Stimulated activated CD8-positive, alpha-beta memory T cell treated with anti-CD3 and anti-CD28 coated beads, Interleukin-12 subunit alpha, Interleukin-12 subunit beta, amount 100 ng/mL, for 24 hours (primary cell): Measurements from ENCODE around the gene SLC22A23.

ENCODE experiments used
- DNase-seq: peaks from one replicate; pipeline ENCODE4 v3.0.0-alpha.2; 2020; ENCODE audit errors: extremely low read depth

Gene SLC22A23

DNA sequence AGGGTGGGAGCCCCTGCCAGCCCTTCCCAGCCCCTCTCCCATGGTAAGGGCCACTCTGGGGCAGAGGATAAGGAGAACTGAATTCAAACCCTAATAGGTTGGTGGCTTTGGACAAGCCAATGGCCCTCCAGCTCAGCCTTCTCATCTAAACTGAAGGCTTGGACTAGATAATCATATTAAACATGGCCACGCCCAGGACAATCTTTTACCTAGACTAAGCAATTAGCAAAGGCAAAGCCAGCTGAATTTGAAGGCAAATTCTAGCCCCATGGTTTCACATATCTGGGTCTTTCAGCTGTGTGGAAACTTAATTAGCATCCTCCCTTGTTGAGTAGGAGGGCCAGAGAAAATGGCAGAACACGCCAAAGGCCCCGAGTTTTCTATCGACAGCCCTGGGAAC lies 10.7 kb downstream of the SLC22A23 start:
- DNase-seq, result no peak

GRCh38 chr6:3444276-3445088 lies 12.4 kb downstream of the SLC22A23 start:
- no peak for DNase-seq

DNA sequence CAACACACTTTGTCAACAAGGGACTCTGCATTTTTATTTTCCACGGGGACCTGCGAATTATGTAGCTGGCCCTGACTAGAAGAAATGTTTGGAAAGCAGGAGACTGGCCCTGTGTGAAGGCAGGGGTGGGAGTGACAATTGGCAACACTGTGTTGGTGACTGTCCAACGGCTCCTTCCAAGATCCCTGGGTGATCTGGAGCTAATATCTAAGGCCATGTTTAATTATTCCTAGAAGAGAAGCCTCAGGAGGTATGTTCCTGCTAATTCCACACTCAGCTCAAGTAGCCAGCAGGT lies 13.7 kb downstream of the SLC22A23 start:
- DNase-seq, result no peak

DNA sequence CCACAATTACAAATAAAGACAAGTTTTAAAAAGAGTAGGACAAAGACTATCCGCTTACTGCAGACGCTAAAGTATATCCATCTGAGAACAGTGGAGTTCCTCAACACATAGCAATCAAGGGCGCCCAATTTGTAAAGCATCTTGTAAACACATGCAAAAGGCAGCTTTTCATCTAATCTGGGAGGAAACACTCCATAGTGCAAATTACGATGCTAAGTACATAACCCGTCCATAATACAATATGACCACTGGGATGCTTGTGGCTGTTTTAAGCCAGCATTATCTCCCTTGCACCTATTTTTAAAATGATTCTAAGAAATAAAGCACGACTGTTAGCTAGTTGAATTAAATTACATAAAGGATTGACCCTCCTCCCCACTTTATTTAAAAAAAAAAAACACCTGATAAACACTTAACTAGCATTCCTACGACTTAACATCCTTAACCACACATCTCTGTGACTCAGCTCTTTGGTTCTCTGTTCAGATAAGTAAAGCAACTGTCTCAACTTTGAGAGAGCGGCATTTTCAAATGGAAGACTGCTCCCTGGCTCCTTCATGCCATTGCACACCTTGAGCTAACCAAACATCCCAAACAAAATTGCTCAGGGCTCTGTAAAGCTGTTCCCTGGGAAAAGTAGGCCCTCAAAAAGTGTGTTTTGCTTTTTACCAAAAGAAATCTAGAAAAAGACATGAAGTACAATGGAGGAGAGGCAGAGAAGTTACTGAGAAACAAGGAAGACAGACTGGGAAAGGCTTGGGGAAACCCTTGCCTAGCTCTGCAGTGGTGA lies 14.2 kb downstream of the SLC22A23 start:
- DNase-seq, result no peak

DNA sequence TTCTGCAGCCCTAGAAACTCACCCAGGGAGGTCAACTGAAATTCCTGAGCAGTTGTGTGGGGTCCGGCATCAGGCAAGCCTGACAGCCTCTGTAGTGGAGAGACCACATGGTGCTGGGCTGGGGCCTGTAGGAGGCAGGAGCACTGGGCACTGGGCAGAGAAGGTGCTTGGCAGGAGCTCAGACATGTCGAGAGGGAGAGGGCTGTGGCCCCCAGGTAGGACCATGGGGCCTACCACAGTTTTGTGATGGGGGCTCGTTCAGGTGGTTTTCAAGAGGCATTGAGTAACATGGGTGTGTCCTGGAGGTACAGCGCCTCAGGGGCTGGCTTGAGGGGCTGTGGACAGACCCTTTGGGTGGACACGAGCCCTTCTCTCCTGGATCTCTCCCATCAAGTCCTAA lies 15.9 kb downstream of the SLC22A23 start:
- no peak for DNase-seq

GRCh38 chr6:3439961-3440360 lies 16.9 kb downstream of the SLC22A23 start:
- DNase-seq, result no peak

DNA sequence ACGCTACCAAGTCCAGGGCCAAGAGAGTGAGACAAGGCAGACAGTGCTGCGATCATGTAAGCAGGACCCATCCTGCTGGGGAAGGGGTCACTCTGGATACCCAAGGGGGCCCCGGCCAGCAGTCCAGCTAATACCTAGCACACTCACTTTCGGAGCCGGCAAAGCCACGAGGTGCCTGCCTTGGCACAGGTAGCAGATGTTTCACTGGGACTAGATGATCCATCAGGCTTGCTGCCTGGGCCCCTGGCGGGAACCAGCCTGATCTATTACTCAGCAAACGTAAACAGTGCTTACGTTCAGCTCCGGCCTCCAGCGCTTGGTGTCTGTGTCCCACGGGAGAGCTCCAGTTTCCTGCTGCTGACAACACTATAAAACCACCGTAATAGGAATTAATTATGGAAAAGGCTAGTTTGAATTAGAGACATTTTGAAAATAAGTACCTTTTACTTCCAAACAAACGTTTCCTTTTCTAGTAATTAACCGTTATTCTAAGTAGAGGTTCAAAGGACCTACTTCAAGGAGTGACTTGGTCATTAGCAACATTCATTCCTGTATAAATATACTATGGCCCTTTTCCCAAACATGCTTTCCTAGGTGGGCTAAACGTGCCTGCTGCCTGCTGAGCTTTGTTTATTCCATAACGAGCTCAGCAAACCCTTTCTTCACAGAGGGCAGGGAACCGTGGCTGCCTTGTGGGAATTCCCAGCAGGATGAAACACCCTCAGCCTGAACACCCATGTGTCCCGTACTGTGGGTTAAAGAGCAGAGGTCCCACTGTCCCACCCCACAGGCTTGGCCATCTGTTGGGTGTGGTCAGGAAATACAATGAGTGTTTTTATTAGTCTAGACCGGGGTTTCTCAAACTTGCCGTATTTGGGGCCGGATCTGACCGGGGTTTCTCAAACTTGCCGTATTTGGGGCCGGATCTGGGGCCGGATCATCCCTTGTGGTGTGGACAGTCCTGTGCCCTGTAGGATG lies 18.4 kb downstream of the SLC22A23 start:
- DNase-seq, result no peak

DNA sequence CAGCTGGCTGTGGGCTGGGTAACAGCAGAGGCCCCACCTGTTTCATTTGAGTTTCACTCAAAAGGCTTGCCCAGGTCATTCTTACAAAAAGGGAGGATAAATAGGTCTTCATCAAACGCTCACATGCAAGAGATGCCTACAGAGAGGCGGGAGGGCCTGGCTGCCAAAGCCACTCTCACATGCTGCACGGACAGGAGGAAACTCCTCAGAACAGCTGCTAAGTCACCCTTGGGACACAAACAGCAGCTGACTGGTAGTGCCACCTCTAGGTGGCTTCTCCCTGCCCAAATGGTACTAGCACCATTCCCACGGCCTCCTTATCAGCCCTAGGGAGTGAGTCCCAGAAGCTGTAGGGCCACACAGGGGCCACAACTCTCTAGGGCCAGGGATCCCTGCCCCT lies 23.8 kb downstream of the SLC22A23 start:
- no peak for DNase-seq

GRCh38 chr6:3432416-3432815 lies 24.4 kb downstream of the SLC22A23 start:
- no peak for DNase-seq

- DNase-seq, result no peak
Observed at GRCh38 chr6:3431994-3432393, 24.9 kb downstream of the SLC22A23 start.

DNA sequence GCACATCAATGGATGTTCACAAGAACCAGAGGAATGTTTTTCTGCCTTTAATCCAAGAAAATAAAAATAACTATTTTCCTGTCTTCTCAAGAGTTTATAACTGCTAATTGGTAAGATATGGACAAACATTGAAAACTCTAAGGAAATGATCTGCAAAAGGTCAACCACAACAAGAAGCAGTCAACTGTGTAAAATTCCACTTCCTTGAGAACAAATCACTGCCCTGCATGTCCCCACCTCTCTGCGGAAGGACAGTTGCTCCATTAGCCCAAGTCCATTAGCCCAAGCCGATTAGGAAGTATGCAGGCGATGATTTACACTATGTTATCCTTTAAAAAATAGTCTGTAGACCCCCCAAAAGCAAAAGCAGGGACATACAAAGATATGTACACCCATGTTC lies 27.6 kb downstream of the SLC22A23 start:
- no peak for DNase-seq

- DNase-seq, result no peak
Observed at GRCh38 chr6:3428700-3429099, 28.1 kb downstream of the SLC22A23 start.

DNA sequence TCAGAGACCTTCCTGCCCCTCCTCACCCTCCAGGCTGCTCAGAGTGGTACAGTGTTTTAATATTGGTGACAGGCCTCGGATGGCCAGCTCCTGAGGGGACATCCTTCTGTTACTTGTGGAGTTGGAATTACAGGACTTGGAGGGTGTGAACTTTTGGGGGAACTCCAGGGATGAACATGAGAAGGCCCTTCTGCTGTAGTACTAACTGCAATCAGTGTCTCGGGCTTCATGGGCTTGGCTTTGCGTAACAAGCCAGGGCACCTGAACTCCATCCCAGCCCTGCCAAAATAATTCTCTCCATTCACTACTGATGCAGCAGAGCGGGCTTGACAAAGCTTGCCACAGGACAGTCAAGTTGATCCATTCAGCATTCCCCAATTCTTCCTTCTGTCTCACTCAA lies 28.6 kb downstream of the SLC22A23 start:
- no peak for DNase-seq

DNA sequence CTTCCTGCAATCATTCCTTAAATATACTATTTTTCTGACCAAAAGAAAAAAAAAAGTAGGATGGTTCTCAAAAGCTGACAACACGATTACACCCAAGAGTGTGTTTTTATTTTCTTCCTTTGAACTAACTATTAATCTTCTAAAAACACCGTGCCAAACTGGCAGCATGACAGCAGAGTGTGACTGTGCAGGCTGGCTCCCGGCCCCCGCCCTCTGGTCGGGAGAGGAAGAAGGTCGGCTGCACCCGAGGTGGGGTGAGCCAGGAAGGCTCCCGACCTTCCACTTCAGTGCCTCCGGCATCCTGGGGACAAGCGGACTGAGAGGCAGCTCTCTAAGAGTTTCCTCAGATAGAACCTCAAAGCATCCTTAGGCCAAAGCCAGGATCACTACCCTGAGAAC lies 29.2 kb downstream of the SLC22A23 start:
- DNase-seq, result no peak

- DNase-seq, result no peak
Observed at GRCh38 chr6:3426927-3427686, 29.7 kb downstream of the SLC22A23 start.

DNA sequence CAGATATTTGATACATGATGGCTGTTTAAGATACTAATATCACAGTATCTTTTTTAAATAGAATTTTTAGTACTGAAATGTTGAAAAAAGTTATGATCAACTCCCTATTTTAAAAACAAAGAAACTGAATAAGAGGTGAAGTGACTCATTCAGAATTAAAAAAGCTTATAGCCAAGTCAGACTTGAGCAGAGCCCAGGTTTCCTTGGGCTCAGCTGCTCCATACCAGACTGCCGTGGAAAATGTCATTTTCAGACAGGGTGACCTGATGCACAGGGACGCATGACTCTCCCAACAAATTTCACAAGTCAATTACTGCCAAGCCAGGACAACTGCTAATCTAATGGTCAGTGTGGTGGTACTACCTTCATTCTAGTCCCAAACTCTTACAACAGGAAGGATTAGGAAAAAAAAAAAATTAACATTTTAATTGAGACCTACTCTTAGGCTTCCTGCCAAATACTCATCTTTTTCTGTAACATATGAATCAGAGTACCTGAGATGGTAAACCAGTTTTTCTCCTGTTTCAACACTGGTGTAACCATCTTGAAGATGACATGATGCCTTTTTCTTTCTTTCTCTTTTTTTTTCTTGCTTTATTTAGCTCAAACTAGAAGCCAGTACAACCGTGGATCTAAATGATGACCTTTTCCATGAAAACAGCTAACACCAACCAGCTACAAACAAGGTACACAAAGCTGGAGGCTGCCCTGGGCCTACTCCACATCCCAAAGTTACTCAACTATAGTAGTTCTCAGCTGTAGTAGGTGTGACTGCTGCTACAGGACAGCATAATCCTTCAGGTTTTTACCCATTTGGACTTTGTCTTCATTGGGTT lies 30.5 kb downstream of the SLC22A23 start:
- no peak for DNase-seq

DNA sequence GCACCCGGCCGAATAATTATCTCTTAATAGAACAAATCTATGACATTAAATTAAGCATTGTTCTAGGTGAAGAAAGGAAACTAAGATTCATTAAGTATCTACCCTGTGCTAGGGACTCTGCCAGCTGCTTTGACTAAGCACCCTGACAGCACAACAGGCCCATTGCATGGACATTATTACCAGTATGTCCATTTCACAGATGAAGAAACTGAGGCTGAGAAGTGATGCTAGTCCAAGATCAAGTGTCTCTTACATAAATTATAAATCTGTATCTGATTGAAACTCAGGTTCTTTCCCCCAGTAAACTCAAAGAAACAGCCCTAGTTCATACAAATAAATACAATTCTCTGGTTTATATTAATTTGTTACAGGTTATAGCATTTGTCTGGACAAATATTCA lies 31.3 kb downstream of the SLC22A23 start:
- DNase-seq, result no peak

DNA sequence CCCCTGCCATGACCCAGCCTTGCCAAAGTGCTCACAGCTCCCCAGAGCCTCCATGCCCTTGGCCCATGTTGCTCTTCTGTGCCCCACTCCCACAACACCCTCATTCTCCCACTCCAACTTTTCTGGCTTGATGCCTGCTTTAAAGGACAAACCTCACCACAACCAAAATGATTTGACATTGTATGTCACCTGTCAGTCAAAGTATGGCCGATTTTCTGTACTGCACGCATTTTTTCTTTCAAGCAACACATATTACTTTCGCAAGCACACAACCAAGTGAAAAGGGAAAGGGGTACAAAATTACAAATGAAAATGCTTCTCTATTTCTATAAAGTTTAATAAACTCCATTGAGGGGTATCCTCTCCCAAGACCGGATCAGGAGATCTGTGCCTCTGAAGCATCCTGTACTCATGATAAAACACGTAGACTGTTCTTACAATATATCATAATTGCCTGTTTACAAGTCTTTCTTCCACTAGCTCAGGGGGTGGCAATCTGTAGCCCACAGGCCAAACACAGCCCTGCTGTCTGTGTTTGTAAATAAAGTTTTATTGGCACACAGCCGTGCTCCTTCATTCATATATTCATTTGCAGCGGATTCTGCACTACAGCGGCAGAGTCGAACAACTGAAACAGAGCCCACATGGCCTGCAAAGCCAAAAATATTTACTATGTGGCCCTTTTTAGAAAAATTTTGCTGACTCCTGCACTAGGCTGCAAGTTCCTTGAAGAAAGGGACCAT lies 32.5 kb downstream of the SLC22A23 start:
- DNase-seq, result no peak

DNA sequence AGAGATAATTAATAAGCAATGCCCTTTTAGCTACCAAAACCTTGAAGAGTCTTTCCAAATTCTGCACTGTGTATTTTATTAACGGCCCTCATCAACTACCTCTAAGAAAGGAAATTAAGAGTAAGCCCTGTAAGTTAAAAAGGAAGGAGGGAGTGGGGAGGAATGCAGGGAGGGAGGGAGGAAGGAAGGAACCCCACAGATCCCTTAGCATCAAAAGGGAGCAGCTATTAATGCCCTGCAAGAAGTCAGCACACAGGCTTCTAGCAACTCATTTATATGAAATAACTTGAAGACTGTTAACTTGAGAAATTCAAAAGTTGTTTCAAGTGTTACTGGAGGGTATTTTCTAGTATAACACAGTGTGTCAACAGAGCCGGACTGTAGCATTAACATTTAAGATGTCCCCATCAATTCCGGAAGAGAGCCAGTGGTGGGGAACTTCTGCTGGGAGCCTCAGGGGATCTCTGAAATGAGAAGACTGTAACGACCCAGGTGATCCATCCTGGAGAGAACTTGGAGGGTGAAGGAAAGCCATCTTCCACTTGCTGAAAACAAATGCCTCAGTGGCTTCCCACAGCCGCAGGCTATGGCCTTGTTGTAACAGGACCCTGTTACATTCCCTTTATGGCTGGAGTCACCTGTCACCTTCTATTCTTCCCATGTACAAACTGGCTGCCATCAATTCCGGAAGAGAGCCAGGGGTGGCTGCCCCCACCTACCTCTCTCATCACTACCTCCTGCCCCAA lies 33.2 kb downstream of the SLC22A23 start:
- no peak for DNase-seq
